NCI-H187 treated with DMSO at 0.1 percent for 48 hours (cell line): ENCODE data around the gene DHX38.
"Not testable (repeated sequence)": the region's sequence is repeated elsewhere in the genome, so short reads cannot be mapped to it uniquely, and the experiment has no call there.

Source experiments
- DNase-seq: peaks from one replicate; lab custom pipeline; 2025; lab: John Stamatoyannopoulos, UW

The DHX38 gene

GRCh38 chr16:72093448-72094265, at the start of gene DHX38, which contains the start of gene TXNL4B:
TSS of gene DHX38 (plus strand) at chr16:72093847. CDS start at chr16:72096158, 2,311 bp downstream.
TSS of gene TXNL4B (minus strand) at chr16:72093620. CDS start at chr16:72090749, 2,871 bp downstream.
- peak; percentile 93 for DNase-seq

GRCh38 chr16:72044296-72044695, 49.4 kb upstream of the DHX38 start:
- no peak for DNase-seq

GRCh38 chr16:72044825-72045359, 48.8 kb upstream of the DHX38 start:
- no peak for DNase-seq

GRCh38 chr16:72049110-72049509, 44.5 kb upstream of the DHX38 start:
- no peak for DNase-seq

GRCh38 chr16:72050769-72051464, 42.7 kb upstream of the DHX38 start:
- no peak for DNase-seq

- no peak for DNase-seq
Observed at GRCh38 chr16:72051818-72052217, 41.8 kb upstream of the DHX38 start.

GRCh38 chr16:72054254-72054847, 39.3 kb upstream of the DHX38 start, which contains the start of gene HP:
TSS of gene HP (plus strand) at chr16:72054505. CDS start at chr16:72054653, 148 bp downstream.
- DNase-seq = not testable (repeated sequence)

GRCh38 chr16:72055911-72056310, 37.7 kb upstream of the DHX38 start:
- DNase-seq = no peak

- DNase-seq = not testable (repeated sequence)
Observed at GRCh38 chr16:72057313-72057712, 36.3 kb upstream of the DHX38 start.

- DNase-seq = not testable (repeated sequence)
Observed at GRCh38 chr16:72059060-72059459, 34.6 kb upstream of the DHX38 start.

- no peak for DNase-seq
Observed at GRCh38 chr16:72060405-72060804, 33.2 kb upstream of the DHX38 start.

GRCh38 chr16:72061564-72061963, 32.1 kb upstream of the DHX38 start:
- DNase-seq = no peak

GRCh38 chr16:72064361-72064894, 29.2 kb upstream of the DHX38 start:
- DNase-seq = no peak

- no peak for DNase-seq
Observed at GRCh38 chr16:72066747-72067146, 26.9 kb upstream of the DHX38 start.

GRCh38 chr16:72068930-72069329, 24.7 kb upstream of the DHX38 start:
- no peak for DNase-seq

GRCh38 chr16:72072514-72073342, 20.9 kb upstream of the DHX38 start:
- no peak for DNase-seq

- no peak for DNase-seq
Observed at GRCh38 chr16:72073560-72074230, 20.0 kb upstream of the DHX38 start.

GRCh38 chr16:72075067-72075466, 18.6 kb upstream of the DHX38 start:
- DNase-seq = not testable (repeated sequence)

GRCh38 chr16:72076991-72077706, 16.5 kb upstream of the DHX38 start:
- DNase-seq = not testable (repeated sequence)
